Tibial artery (tissue), 4 donors: Measurements from ENCODE around the gene MIGA2.

Experiments
- DNase-seq, 2 donors: peaks; one replicate each; pipeline ENCODE4 v3.0.0-alpha.2; 2019
- H3K27ac ChIP-seq, 2 donors: fragments of 200-600 bp; sonication (generic) in 1 of 2; 1 replicate in 1 of 2; 2 replicates in 1 of 2; pipeline ENCODE4 v1.5.1; 2018 to 2019; ENCODE audit warnings: mild to moderate bottlenecking in 1 of 2
- H3K27me3 ChIP-seq, 2 donors: fragments of 200-600 bp; sonication (generic) in 1 of 2; one replicate each; pipeline versions ENCODE4 v1.5.1 to v1.6.0; 2016 to 2019
- H3K36me3 ChIP-seq, 3 donors: fragments of 200-600 bp; sonication (generic) in 2 of 3; one replicate each; pipeline ENCODE4 v1.5.1; 2016 to 2019; ENCODE audit warnings: mild to moderate bottlenecking in 2 of 3
- H3K4me1 ChIP-seq, 4 donors: fragments of 200-600 bp; sonication (generic) in 2 of 4; 1 replicate in 3 of 4; 2 replicates in 1 of 4; pipeline ENCODE4 v1.5.1; 2016 to 2019
- H3K4me3 ChIP-seq, 2 donors: fragments of 200-600 bp; sonication (generic) in 1 of 2; 1 replicate in 1 of 2; 2 replicates in 1 of 2; pipeline ENCODE4 v1.5.1; 2018 to 2019; ENCODE audit warnings: mild to moderate bottlenecking in 2 of 2
- H3K9me3 ChIP-seq, 3 donors: fragments of 200-600 bp; sonication (generic) in 1 of 3; one replicate each; pipeline ENCODE4 v1.5.1; 2016 to 2019
- CTCF ChIP-seq, 2 experiments: fragments of 200-600 bp in 1 of 2; fragments of 450-650 bp in 1 of 2; IDR thresholded peaks; one replicate each; pipeline ENCODE4 v1.5.1; 2017 to 2019; ENCODE audit warnings: antibody characterized with exemption in 2 of 2, mild to moderate bottlenecking in 1 of 2, moderate library complexity in 1 of 2
- intact Hi-C: fragments of 100-400 bp; cut with DNase I; formaldehyde crosslinking; loops from one replicate; pipeline ENCODE4 v1.15.0; 2023; ENCODE audit warnings: low total_unique reads

Gene MIGA2

GRCh38 chr9:129054163-129054851 is 17.9 kb downstream of the MIGA2 start:
- Histone ChIP-seq H3K27ac (no peak overlapping the region), H3K9me3 (no peaks in the 10 kb centered on the region), H3K4me3 (no peak overlapping the region), H3K4me1 (no peaks in the 10 kb centered on the region), H3K27me3 (no peaks in the 10 kb centered on the region), H3K36me3 (peaks cover 38 to 75% (median 61%) of the 10 kb centered on the region in 3 donors)
- TF ChIP-seq CTCF (IDR thresholded peaks at IDR 0.05), result no peak
- intact Hi-C loops, result no loop called here
- no peak for DNase-seq

- no peak for TF ChIP-seq CTCF (IDR thresholded peaks at IDR 0.05)
- DNase-seq, result no peak
- Histone ChIP-seq H3K4me1 (no peaks in the 10 kb centered on the region), H3K27ac (no peak overlapping the region), H3K4me3 (no peak overlapping the region), H3K9me3 (no peaks in the 10 kb centered on the region), H3K27me3 (no peaks in the 10 kb centered on the region), H3K36me3 (peaks cover 62 to 81% (median 67%) of the 10 kb centered on the region in 3 donors)
- intact Hi-C loops, result no loop called here
These were observed 22.8 kb downstream of the MIGA2 start for GRCh38 chr9:129058965-129059795.

- Histone ChIP-seq H3K4me3 (no peak overlapping the region), H3K9me3 (no peaks in the 10 kb centered on the region), H3K4me1 (no peaks in the 10 kb centered on the region), H3K36me3 (peaks cover 62 to 83% (median 66%) of the 10 kb centered on the region in 3 donors), H3K27me3 (no peaks in the 10 kb centered on the region), H3K27ac (no peak overlapping the region)
- no peak for DNase-seq
- intact Hi-C loops, result no loop called here
- TF ChIP-seq CTCF (IDR thresholded peaks at IDR 0.05), result no peak
These were observed 23.7 kb downstream of the MIGA2 start for GRCh38 chr9:129059796-129060785.

- Histone ChIP-seq H3K9me3 (no peaks in the 10 kb centered on the region), H3K27me3 (no peaks in the 10 kb centered on the region), H3K27ac (no peak overlapping the region), H3K4me3 (no peak overlapping the region), H3K4me1 (no peaks in the 10 kb centered on the region), H3K36me3 (peaks cover 61 to 92% (median 66%) of the 10 kb centered on the region in 3 donors)
- no peak for TF ChIP-seq CTCF (IDR thresholded peaks at IDR 0.05)
- DNase-seq, result no peak
- intact Hi-C loops, result no loop called here
These were observed 24.6 kb downstream of the MIGA2 start for GRCh38 chr9:129060991-129061390.

- intact Hi-C loops, result no loop called here
- no peak for TF ChIP-seq CTCF (IDR thresholded peaks at IDR 0.05)
- no peaks in the 10 kb centered on the region for H3K9me3 ChIP-seq
- no peak overlapping the region for H3K27ac ChIP-seq
- no peak overlapping the region for H3K4me3 ChIP-seq
- peaks cover 56 to 87% (median 71%) of the 10 kb centered on the region in 3 donors for H3K36me3 ChIP-seq
- H3K4me1 ChIP-seq, result no peaks in the 10 kb centered on the region
- DNase-seq, result no peak
- no peaks in the 10 kb centered on the region for H3K27me3 ChIP-seq
These were observed 26.6 kb downstream of the MIGA2 start for GRCh38 chr9:129063061-129063460.
